Trophoblast cell (in vitro differentiated cells and primary cell): ENCODE results near the gene NRCAM.

ENCODE experiments used
- DNase-seq, 2 donors: peaks; one replicate each; pipeline ENCODE4 v3.0.0-alpha.2; 2016
- H2AFZ ChIP-seq: 2 replicates; pipeline ENCODE4 v1.6.1; 2013; ENCODE audit warnings: low read length, moderate library complexity, mild to moderate bottlenecking; ENCODE audit not compliant: insufficient read depth, poor library complexity
- H2AK5ac ChIP-seq: 2 replicates; pipeline ENCODE4 v1.6.1; 2013; ENCODE audit warnings: mild to moderate bottlenecking, low read length
- H2BK120ac ChIP-seq: 2 replicates; pipeline ENCODE4 v1.6.1; 2013; ENCODE audit warnings: low read length, mild to moderate bottlenecking, moderate library complexity; ENCODE audit not compliant: insufficient read depth, poor library complexity
- H2BK12ac ChIP-seq: 2 replicates; pipeline ENCODE4 v1.6.1; 2013; ENCODE audit warnings: mild to moderate bottlenecking, low read length, moderate library complexity
- H2BK5ac ChIP-seq: 2 replicates; pipeline ENCODE4 v1.6.1; 2013; ENCODE audit warnings: low read length, low read depth, moderate library complexity, mild to moderate bottlenecking; ENCODE audit not compliant: poor library complexity
- H3K14ac ChIP-seq: 2 replicates; pipeline ENCODE4 v1.6.1; 2013; ENCODE audit warnings: mild to moderate bottlenecking, low read length
- H3K18ac ChIP-seq: 2 replicates; pipeline ENCODE4 v1.6.1; 2013; ENCODE audit warnings: mild to moderate bottlenecking, low read length
- H3K23ac ChIP-seq: 2 replicates; pipeline ENCODE4 v1.6.1; 2013; ENCODE audit warnings: low read length
- H3K27ac ChIP-seq: 2 replicates; pipeline ENCODE4 v1.5.1; 2013; ENCODE audit warnings: low read depth, mild to moderate bottlenecking, inconsistent platforms, low read length, moderate library complexity
- H3K27me3 ChIP-seq: 2 replicates; pipeline ENCODE4 v1.6.1; 2013; ENCODE audit warnings: inconsistent platforms, mild to moderate bottlenecking, low read length, moderate library complexity; ENCODE audit not compliant: insufficient read depth
- H3K36me3 ChIP-seq, 2 experiments: 1 replicate in 1 of 2; 2 replicates in 1 of 2; pipeline ENCODE4 v1.6.1; 2013; ENCODE audit warnings: low read length in 2 of 2, mild to moderate bottlenecking in 2 of 2, moderate library complexity in 1 of 2; ENCODE audit not compliant: insufficient read depth in 2 of 2, control insufficient read depth in 1 of 2
- H3K4ac ChIP-seq: 2 replicates; pipeline ENCODE4 v1.6.1; 2013; ENCODE audit warnings: low read depth, mild to moderate bottlenecking, low read length, moderate library complexity
- H3K4me1 ChIP-seq, 2 experiments: 1 replicate in 1 of 2; 2 replicates in 1 of 2; pipeline ENCODE4 v1.6.1; 2013; ENCODE audit warnings: low read length in 2 of 2, mild to moderate bottlenecking in 2 of 2, moderate library complexity in 1 of 2; ENCODE audit not compliant: insufficient read depth in 2 of 2, control insufficient read depth in 1 of 2
- H3K4me2 ChIP-seq: 2 replicates; pipeline ENCODE4 v1.6.1; 2013; ENCODE audit warnings: inconsistent platforms, mild to moderate bottlenecking, low read length, moderate library complexity
- H3K4me3 ChIP-seq: 2 replicates; pipeline ENCODE4 v1.5.1; 2013; ENCODE audit warnings: mild to moderate bottlenecking, low read depth, low read length, inconsistent platforms
- H3K79me1 ChIP-seq: one replicate; pipeline ENCODE4 v1.6.1; 2013; ENCODE audit warnings: low read length
- H3K79me2 ChIP-seq: 2 replicates; pipeline ENCODE4 v1.6.1; 2013; ENCODE audit warnings: low read length, mild to moderate bottlenecking; ENCODE audit not compliant: control insufficient read depth, insufficient read depth, poor library complexity
- H3K9ac ChIP-seq: 2 replicates; pipeline ENCODE4 v1.6.1; 2013; ENCODE audit warnings: mild to moderate bottlenecking, low read length
- H3K9me3 ChIP-seq: 2 replicates; pipeline ENCODE4 v1.6.1; 2013; ENCODE audit warnings: low read depth, mild to moderate bottlenecking, control low read depth, inconsistent platforms, low read length; ENCODE audit not compliant: insufficient read depth
- H4K12ac ChIP-seq: 2 replicates; pipeline ENCODE4 v1.6.1; 2013; ENCODE audit warnings: low read depth, mild to moderate bottlenecking, low read length, moderate library complexity
- H4K8ac ChIP-seq: 2 replicates; pipeline ENCODE4 v1.6.1; 2013; ENCODE audit warnings: low read depth, mild to moderate bottlenecking, low read length, moderate library complexity
- H4K91ac ChIP-seq: one replicate; pipeline ENCODE4 v1.6.1; 2013; ENCODE audit warnings: low read depth, mild to moderate bottlenecking, low read length, moderate library complexity
- WGBS: extraction: QIAGEN DNeasy Blood & Tissue Kit; methylation state at CpG from one replicate; pipeline ENCODE4 v1.1.7; 2013; ENCODE audit warnings: missing lambda C conversion rate; ENCODE audit not compliant: insufficient read length, insufficient coverage; ENCODE audit errors: extremely low coverage; 5-methylcytosine and 5-hydroxymethylcytosine counted together

NRCAM gene

DNA sequence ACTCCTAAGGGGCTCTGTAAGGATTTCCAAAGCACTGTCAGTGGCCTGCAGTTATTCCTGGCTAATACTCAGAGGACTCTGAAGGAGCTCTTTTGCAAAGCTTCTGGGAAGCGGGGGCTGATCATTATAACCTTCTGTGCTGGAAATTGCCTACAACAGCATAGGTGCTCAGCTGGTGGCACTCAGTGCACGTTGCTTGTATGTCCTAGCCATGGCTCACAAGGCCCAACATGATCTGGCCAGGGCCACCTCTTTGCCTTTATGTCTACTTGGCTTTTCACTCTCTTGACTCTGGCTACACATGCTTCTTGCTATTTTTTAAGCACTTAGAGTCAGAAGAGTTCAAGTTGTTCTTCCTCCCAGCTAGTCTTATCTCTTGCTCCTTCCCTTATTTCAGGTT lies 343.6 kb downstream of the NRCAM start:
- Histone ChIP-seq H4K91ac (no peak overlapping the region), H3K79me2 (no peaks in the 10 kb centered on the region), H3K4me1 (no peaks in the 10 kb centered on the region), H3K14ac (no peak overlapping the region), H3K36me3 (no peaks in the 10 kb centered on the region), H2BK120ac (no peak overlapping the region), H3K4me2 (no peak overlapping the region), H3K79me1 (no peaks in the 10 kb centered on the region), H2AK5ac (no peak overlapping the region), H2BK12ac (no peak overlapping the region), H3K27ac (no peak overlapping the region), H3K4me3 (no peak overlapping the region), H3K9me3 (peaks cover 1% of the 10 kb centered on the region), H2BK5ac (no peak overlapping the region), H3K27me3 (no peaks in the 10 kb centered on the region), H2AFZ (no peak overlapping the region), H4K8ac (no peak overlapping the region), H3K18ac (no peak overlapping the region), H4K12ac (no peak overlapping the region), H3K4ac (no peak overlapping the region), H3K23ac (peak overlapping the region; percentile 90), H3K9ac (peak overlapping the region; percentile 62)
- no CpG with 5 or more reads among the region's 2 CpGs for WGBS
- no peak for DNase-seq

DNA sequence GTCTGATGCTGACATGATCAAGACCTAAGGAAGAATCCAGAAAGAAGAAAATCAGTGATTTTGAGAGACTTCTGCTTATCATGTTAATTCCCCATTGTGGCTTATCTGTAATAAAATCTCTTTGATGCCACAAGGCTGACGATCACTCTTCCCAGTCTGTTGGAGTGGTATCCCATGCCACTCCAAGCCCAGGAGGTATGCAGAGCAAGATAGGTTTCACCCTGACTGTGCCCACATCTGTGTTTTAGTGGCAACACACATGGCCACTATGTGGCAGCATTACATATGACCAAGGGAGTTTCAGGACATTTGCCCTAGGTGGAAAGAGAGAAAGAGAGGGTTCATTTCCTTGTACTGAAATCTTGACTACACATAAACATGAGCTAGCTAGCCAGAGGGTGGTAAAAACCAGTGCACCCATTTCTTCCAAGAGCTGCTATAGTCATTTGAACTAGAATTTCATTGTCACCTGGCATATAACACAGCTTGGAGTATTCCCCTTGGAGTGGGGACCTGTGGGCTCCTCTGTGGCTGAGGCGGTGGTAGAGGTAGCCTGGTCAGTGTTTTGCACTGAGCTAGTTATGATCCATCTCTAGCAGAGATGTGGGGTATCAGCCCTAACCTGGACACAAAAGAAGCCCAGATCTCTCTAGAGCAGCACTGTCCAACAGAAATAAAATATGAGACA lies 346.9 kb downstream of the NRCAM start:
- Histone ChIP-seq H3K27ac (no peak overlapping the region), H3K23ac (no peak overlapping the region), H3K9ac (no peak overlapping the region), H2AFZ (no peak overlapping the region), H3K14ac (no peak overlapping the region), H3K4me2 (no peak overlapping the region), H3K79me2 (peaks cover 1% of the 10 kb centered on the region), H2BK12ac (no peak overlapping the region), H4K12ac (no peak overlapping the region), H4K91ac (no peak overlapping the region), H3K79me1 (peaks cover 3% of the 10 kb centered on the region), H4K8ac (no peak overlapping the region), H2BK120ac (no peak overlapping the region), H3K4me1 (peaks cover 1 to 2% of the 10 kb centered on the region in 2 experiments), H2BK5ac (no peak overlapping the region), H3K9me3 (peaks cover 1% of the 10 kb centered on the region), H3K36me3 (no peaks in the 10 kb centered on the region), H2AK5ac (no peak overlapping the region), H3K4me3 (no peak overlapping the region), H3K27me3 (no peaks in the 10 kb centered on the region), H3K18ac (no peak overlapping the region), H3K4ac (no peak overlapping the region)
- DNase-seq, result no peak
- no CpG with 5 or more reads among the region's 2 CpGs for whole genome bisulfite sequencing

DNA sequence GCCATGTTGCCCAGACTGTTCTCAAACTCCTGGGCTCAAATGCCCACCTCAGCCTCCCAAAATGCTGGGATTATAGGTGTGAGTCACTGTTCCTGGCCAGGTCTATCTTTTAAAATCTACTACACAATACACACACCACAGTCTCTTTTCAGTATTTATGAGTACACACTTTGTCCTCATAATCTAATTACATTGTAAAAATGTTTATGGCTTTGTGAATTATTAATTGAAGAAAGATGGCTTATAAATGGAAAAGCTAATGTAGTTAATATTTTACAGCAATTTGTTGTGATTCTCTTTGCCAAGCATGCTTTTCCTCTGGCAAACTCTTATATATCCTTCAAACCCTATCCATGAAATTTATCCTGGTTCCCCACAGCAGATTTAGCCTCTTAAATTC lies 348.1 kb downstream of the NRCAM start:
- Histone ChIP-seq H2BK12ac (no peak overlapping the region), H3K4me1 (peaks cover 7 to 8% of the 10 kb centered on the region in 2 experiments), H3K27me3 (no peaks in the 10 kb centered on the region), H3K79me2 (peaks cover 3% of the 10 kb centered on the region), H2BK5ac (no peak overlapping the region), H2AK5ac (no peak overlapping the region), H3K4me3 (no peak overlapping the region), H2BK120ac (no peak overlapping the region), H3K4ac (no peak overlapping the region), H3K79me1 (peaks cover 9% of the 10 kb centered on the region), H3K14ac (no peak overlapping the region), H4K91ac (no peak overlapping the region), H3K4me2 (no peak overlapping the region), H4K12ac (no peak overlapping the region), H3K9me3 (peaks cover 1% of the 10 kb centered on the region), H3K9ac (no peak overlapping the region), H3K36me3 (no peaks in the 10 kb centered on the region), H3K27ac (no peak overlapping the region), H2AFZ (no peak overlapping the region), H4K8ac (no peak overlapping the region), H3K18ac (no peak overlapping the region), H3K23ac (no peak overlapping the region)
- DNase-seq, result no peak

DNA sequence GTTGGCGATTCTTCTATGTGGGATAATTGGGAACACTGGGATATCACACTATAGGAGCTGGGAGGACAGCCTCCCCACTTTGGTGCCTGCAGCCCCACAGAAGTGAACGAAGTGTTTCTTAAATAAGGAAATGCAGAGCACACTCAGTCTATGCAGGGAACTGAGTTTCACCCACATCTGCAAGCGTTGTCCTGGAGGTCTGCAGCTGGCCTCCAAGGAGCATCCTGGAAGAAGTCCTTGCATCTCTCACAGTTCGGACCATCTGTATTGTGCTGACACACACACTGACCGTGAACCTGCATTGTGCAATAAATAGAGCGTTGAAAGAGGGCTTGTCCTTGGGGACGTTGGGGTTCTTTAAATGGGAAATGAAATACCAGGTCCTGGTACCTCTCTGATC lies 351.9 kb downstream of the NRCAM start:
- H3K23ac ChIP-seq, result no peak overlapping the region
- H3K79me1 ChIP-seq, result peaks cover 14% of the 10 kb centered on the region
- peak overlapping the region; percentile 85 for H2BK120ac ChIP-seq
- H3K4me3 ChIP-seq, result peak overlapping the region; percentile 2
- no peak for DNase-seq
- H2BK5ac ChIP-seq, result peak overlapping the region; percentile 87
- WGBS, result no CpG with 5 or more reads among the region's 7 CpGs
- peak overlapping the region; percentile 63 for H4K91ac ChIP-seq
- no peaks in the 10 kb centered on the region for H3K9me3 ChIP-seq
- H4K12ac ChIP-seq, result no peak overlapping the region
- H2BK12ac ChIP-seq, result peak overlapping the region; percentile 97
- H3K27ac ChIP-seq, result peak overlapping the region; percentile 44
- peak overlapping the region; percentile 52 for H2AFZ ChIP-seq
- no peak overlapping the region for H3K4me2 ChIP-seq
- no peaks in the 10 kb centered on the region for H3K36me3 ChIP-seq
- H3K9ac ChIP-seq, result no peak overlapping the region
- H3K4ac ChIP-seq, result no peak overlapping the region
- peak overlapping the region; percentile 72 for H3K18ac ChIP-seq
- H3K27me3 ChIP-seq, result no peaks in the 10 kb centered on the region
- H2AK5ac ChIP-seq, result peak overlapping the region; percentile 26
- H4K8ac ChIP-seq, result peak overlapping the region; percentile 84
- H3K79me2 ChIP-seq, result peaks cover 4% of the 10 kb centered on the region
- peak overlapping the region; percentile 24 for H3K14ac ChIP-seq
- H3K4me1 ChIP-seq, result peaks cover 15% of the 10 kb centered on the region in 2 experiments
